GM18508 (cell line): ENCODE measurements around the gene LUZP4.
"Not testable (repeated sequence)": the region's sequence is repeated elsewhere in the genome, so short reads cannot be mapped to it uniquely, and the experiment has no call there.

Experiments used
- ATAC-seq: cut with Tn5 transposase; IDR thresholded peaks from one replicate; pipeline ENCODE4 v1.9.1; 2021; ENCODE audit warnings: moderate number of reproducible peaks; ENCODE audit not compliant: insufficient read depth, unreplicated experiment

Gene LUZP4, protein sequence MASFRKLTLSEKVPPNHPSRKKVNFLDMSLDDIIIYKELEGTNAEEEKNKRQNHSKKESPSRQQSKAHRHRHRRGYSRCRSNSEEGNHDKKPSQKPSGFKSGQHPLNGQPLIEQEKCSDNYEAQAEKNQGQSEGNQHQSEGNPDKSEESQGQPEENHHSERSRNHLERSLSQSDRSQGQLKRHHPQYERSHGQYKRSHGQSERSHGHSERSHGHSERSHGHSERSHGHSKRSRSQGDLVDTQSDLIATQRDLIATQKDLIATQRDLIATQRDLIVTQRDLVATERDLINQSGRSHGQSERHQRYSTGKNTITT

DNA sequence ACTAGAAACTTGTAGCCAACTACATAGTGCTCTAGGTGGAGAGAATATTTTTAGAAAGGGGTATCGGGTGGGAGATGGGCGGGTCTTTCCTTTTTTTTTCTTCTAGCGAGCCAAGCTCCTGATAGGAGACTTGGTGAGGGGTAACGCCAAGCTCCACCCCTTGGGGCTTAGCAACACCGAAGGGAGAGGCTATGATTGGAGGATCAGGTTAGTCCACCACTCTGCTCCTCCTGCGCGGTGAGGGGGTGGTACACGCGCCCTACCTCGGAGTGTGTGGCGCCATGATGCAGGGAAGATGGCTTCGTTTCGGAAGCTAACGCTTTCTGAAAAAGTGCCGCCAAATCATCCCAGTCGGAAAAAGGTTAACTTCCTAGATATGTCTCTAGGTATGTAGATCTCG is at the start of gene LUZP4:
Gene LUZP4, plus strand, starts transcription at position 251 of the 400 bp plus-strand sequence. Its CDS starts 45 bp downstream, at position 296.
- no peak for ATAC-seq

GRCh38 chrX:115251458-115252233 is 37.9 kb upstream of the LUZP4 start:
- no peak for ATAC-seq

DNA sequence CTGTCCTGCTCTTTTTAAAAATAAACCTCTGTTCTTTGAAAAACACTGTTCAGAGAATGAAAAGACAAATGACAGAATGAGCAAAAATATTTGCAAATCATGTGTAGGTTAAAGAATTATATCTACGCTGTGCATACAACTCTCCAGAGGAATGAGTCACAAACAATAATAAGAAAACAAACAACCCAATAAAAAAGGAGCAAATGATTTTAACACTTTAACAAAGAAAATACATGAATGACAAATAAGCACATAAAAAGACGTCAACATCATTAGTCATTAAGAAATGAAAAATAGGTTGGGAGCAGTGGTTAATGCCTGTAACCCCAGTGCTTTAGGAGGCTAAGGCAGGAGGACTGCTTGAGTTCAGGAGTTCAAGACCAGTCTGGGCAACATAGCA is 34.5 kb upstream of the LUZP4 start:
- no peak for ATAC-seq

GRCh38 chrX:115257711-115258110 is 31.8 kb upstream of the LUZP4 start:
- ATAC-seq, result no peak

GRCh38 chrX:115259238-115259875 is 30.2 kb upstream of the LUZP4 start:
- ATAC-seq, result no peak

GRCh38 chrX:115260330-115260729 is 29.2 kb upstream of the LUZP4 start:
- ATAC-seq, result no peak

DNA sequence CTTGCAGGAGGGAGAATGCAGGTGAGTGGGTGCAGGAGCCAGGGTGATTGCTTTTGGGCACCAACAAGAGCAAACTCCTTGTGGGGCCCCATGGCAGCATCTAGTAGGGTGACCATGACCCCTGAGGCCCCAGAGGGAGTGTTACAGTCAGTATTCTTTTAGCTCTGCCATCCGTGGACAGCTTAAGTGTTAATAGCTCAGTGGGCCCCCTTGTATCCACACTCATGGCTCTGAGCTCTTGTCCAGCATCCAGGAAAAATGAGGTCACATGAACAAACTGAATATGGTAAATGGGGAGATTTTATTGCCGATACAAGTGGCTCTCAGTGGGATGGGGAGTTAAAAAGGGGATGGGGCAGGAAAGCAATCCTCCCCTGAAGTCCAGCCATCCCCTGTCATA is 28.4 kb upstream of the LUZP4 start:
- ATAC-seq, result no peak

GRCh38 chrX:115264009-115264408 is 25.5 kb upstream of the LUZP4 start:
- ATAC-seq, result no peak

GRCh38 chrX:115266300-115266699 is 23.2 kb upstream of the LUZP4 start:
- ATAC-seq, result no peak

- ATAC-seq, result no peak
These were observed 21.1 kb upstream of the LUZP4 start for GRCh38 chrX:115268421-115268820.

DNA sequence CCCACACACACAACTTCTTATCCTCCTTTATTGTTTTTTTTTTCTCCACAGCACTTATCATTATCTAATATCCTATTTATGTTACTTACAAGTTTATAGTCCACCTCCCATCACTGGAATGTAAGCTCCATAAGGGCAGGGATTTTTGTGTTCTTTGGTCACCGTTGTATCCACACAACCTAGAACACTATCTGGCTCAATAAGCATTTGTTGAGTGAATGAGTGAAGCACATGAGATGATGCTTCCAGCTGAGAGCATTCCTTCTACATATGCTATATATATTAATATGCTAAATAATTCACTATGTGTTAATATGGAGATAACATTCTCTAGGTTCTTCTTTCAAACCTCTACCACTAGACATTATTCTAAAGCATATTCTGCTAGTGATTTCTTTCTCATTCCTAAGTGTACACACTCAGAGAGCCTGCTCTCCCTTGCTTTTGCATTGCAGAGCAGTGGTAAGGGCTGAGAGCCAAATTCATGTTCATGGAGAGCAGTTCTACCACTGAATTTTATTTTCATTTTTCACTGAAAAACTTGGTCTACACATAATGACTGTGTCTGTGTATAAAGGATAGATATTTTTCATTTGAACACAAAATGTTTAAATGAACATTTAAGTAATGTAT is 20.3 kb upstream of the LUZP4 start:
- ATAC-seq, result no peak

GRCh38 chrX:115284877-115285276 is 4.6 kb upstream of the LUZP4 start:
- ATAC-seq, result no peak

GRCh38 chrX:115297189-115297588 is 7.7 kb downstream of the LUZP4 start:
- no peak for ATAC-seq

DNA sequence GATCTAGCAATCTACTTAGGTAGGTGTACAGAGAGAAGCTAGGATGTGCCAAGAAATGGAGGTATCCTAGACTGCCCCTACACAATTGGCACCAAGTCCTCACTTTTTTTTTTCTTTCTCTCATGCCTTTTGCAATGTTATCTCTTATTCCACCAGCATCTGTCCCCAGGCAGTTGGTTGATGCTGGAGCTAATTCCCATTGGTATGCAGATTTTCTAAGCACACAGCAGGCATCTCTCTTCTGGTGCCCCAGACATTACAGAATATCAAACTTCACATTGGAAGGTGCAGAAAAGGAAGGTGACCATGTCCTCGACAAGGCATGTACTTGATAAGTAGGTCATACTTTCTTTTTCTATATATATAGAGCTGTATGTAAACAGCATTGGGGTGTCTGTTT is 21.6 kb downstream of the LUZP4 start:
- no peak for ATAC-seq

DNA sequence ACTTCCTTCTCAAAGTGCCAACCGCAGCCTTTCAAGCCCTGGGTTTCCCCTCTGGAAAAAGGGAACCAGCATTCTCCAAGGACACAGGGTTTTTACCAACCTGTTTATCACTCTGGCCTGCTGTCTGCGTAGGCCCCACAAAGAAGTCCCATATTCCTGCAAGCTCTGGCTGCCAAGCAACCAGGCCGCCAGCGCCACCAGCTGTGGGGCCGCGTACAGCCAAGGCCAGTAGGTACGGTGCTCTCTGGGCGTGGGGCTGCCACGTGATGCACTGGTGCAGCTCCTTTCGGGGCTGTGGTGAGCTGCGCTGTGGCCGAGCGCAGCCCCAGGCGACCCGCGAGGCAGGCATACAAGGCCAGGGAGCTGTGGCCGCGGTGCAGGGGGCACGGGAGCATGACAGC is 22.1 kb downstream of the LUZP4 start:
- no peak for ATAC-seq

DNA sequence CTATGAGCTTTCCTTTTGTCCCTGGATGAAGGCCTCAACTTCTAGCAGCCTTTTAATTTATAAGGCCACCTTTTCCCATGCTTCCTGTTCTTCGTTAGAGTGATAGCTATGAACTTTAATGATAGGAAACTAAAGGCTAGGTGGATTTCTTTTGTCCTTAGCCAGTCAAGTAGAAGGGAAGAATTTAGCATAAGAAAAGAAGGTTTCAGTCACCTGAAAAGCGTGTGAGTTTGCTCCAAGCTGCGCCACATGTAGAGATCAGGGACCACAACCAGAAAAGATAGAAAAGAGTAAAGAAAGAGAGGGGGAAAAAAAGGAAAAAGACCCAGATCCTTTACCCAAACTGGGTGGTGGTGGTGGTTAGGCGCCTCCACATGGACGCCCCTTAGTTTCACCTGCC is 28.6 kb downstream of the LUZP4 start:
- no peak for ATAC-seq

DNA sequence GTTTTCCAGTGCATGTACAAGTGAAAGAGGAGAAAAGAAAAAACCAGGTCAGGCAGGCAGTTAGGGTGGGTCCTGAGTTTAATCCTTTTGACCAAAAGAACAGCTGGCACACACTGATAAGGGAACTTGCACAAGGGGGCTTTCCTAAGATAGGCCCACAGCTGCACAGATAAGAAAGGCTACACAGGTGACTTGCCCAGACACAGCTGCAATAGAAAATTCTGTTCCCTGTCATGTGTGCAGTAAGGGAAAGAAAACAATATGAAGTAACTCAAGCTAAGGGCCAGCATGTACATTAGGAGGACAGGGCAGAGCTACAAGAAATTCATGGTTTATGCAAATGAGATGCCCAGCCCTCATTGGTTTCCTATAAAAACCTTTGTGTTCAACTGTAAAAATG is 32.9 kb downstream of the LUZP4 start:
- ATAC-seq, result no peak

GRCh38 chrX:115324194-115324593 is 34.7 kb downstream of the LUZP4 start:
- ATAC-seq, result no peak

- not testable (repeated sequence) for ATAC-seq
These were observed 39.8 kb downstream of the LUZP4 start for GRCh38 chrX:115329282-115329681.

- no peak for ATAC-seq
These were observed 41.1 kb downstream of the LUZP4 start for GRCh38 chrX:115330498-115331168.
